ENCODE results near the gene ETFDH.
"Not testable (repeated sequence)": the region's sequence is repeated elsewhere in the genome, so short reads cannot be mapped to it uniquely, and the experiment has no call there.

- not testable (repeated sequence) for TF ChIP-seq CTCF (conservative IDR thresholded peaks at IDR 0.05 in 1 of 2, IDR thresholded peaks at IDR 0.05 in 1 of 2; ENCODE audit: low read depth in 1 of 2, low read length in 2 of 2); EZH2 (IDR thresholded peaks at IDR 0.05; ENCODE audit: low read length, missing control alignments)
These were observed 83.7 kb downstream of the ETFDH start for GRCh38 chr4:158755819-158756218.

Data from fibroblast of lung (primary cell).